H1 (cell line): ENCODE results near the gene ADAMTS17.

Experiments
- BACH1 ChIP-seq: IDR thresholded peaks from 2 replicates; pipeline ENCODE4 v1.6.1; 2012; ENCODE audit warnings: low read length, improper control_type of control experiment
- BRCA1 ChIP-seq: IDR thresholded peaks from 2 replicates; pipeline ENCODE4 v1.6.1; 2012; ENCODE audit warnings: low read depth, low read length, improper control_type of control experiment
- CTCF ChIP-seq, 3 experiments: IDR thresholded peaks; 1 replicate in 2 of 3; 2 replicates in 1 of 3; pipeline versions ENCODE4 v1.5.1 to v1.6.1; 2011; ENCODE audit warnings: low read length in 3 of 3, mild to moderate bottlenecking in 3 of 3, inconsistent platforms in 2 of 3, low read depth in 1 of 3, moderate library complexity in 1 of 3; ENCODE audit not compliant: insufficient read depth in 1 of 3; ENCODE audit errors: control extremely low read depth in 1 of 3
- E2F6 ChIP-seq: IDR thresholded peaks from 2 replicates; pipeline ENCODE4 v1.6.1; 2012; ENCODE audit warnings: inconsistent platforms
- EGR1 ChIP-seq: IDR thresholded peaks from 2 replicates; pipeline ENCODE4 v1.6.1; 2011; ENCODE audit warnings: low read depth, low read length, borderline replicate concordance
- EZH2 ChIP-seq: fragments of 200-600 bp; sonication (generic); IDR thresholded peaks from 2 replicates; pipeline ENCODE4 v1.7.1; 2012; ENCODE audit warnings: low read depth, mild to moderate bottlenecking, moderate library complexity, low read length, inconsistent platforms; ENCODE audit not compliant: severe bottlenecking
- GABPA ChIP-seq: IDR thresholded peaks from 2 replicates; pipeline ENCODE4 v1.6.1; 2011; ENCODE audit warnings: mild to moderate bottlenecking, low read length, moderate library complexity, borderline replicate concordance; ENCODE audit not compliant: insufficient read depth
- JUND ChIP-seq: IDR thresholded peaks from 2 replicates; pipeline ENCODE4 v1.6.1; 2011; ENCODE audit warnings: mild to moderate bottlenecking, improper control_type of control experiment, low read length
- NANOG ChIP-seq: IDR thresholded peaks from 2 replicates; pipeline ENCODE4 v1.6.1; 2011; ENCODE audit warnings: low read length, low read depth, mild to moderate bottlenecking, inconsistent platforms; ENCODE audit not compliant: insufficient read depth, poor library complexity, severe bottlenecking
- PHF8 ChIP-seq: fragments of 200-600 bp; sonication (generic); conservative IDR thresholded peaks from 2 replicates; pipeline ENCODE4 v1.7.1; 2012; ENCODE audit warnings: low read depth, mild to moderate bottlenecking, inconsistent platforms, low read length, moderate library complexity
- POLR2AphosphoS5 ChIP-seq: IDR thresholded peaks from 2 replicates; pipeline ENCODE4 v1.6.1; 2011; ENCODE audit warnings: low read depth, low read length
- RBBP5 ChIP-seq: IDR thresholded peaks from 2 replicates; pipeline ENCODE4 v1.7.1; 2012; ENCODE audit warnings: low read depth, mild to moderate bottlenecking, inconsistent platforms, low read length, moderate library complexity, borderline replicate concordance
- SP1 ChIP-seq: IDR thresholded peaks from 2 replicates; pipeline ENCODE4 v1.6.1; 2011; ENCODE audit warnings: low read depth, low read length
- YY1 ChIP-seq: IDR thresholded peaks from 2 replicates; pipeline ENCODE4 v1.6.1; 2011; ENCODE audit warnings: low read depth, mild to moderate bottlenecking, low read length

- TF ChIP-seq GABPA (no peak), NANOG (no peak), BRCA1 (no peak), PHF8 (no peak), EGR1 (no peak), CTCF (IDR thresholded peaks at IDR 0.05; ENCODE audit: control extremely low read depth in 1 of 3, insufficient read depth in 1 of 3, low read depth in 1 of 3, low read length in 3 of 3) (no peak), POLR2AphosphoS5 (no peak), BACH1 (no peak), E2F6 (no peak), JUND (no peak), SP1 (no peak), EZH2 (no peak), RBBP5 (no peak), YY1 (no peak)
Measured at GRCh38 chr15:100140527-100141308, 201.1 kb downstream of the ADAMTS17 start.
